Measurements from ENCODE around the gene SLC25A41. TPM values are rescaled to one million over a fixed set of nuclear protein-coding genes. Genes with fewer than 3 reads are reported as not detected.

Gene SLC25A41
- total and polyA plus RNA-seq, 2 of the 8 experiments (the other 6 are each of a cell fraction or from before 2014, with no cell fraction given): 0.50 TPM; not detected in 1

DNA sequence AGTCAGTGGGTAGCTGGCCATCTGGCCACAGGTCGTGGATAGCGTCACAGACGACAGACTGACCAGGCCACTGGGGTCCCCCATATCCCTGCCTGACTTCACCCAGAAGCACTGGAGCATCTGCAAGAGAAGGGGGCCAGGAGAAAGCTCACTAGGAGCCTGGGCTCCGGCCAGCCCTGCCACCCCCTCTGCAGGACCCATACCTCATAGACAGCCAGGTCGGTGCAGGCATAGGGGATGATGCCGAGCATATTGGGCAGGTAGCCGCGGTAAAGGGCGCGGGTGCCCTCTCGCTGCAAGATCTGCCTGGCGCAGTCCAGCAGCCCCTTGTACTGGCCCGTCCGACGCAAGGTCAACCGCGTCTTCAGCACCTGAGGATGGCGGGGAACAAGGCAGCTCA lies 6.4 kb downstream of the SLC25A41 start:
- H3K4me3 ChIP-seq (ENCODE audit: extremely low read depth in 1 of 4, insufficient read depth in 2 of 4, low read depth in 3 of 4, low read length in 4 of 4): no peak overlapping the region
- no peak overlapping the region for H4K5ac ChIP-seq (ENCODE audit: insufficient read length, low read depth, low read length)
- no peak overlapping the region for H2BK20ac ChIP-seq (ENCODE audit: low read length)
- H3K27ac ChIP-seq (ENCODE audit: low read depth, low read length): no peak overlapping the region
- no peak for FAIRE-seq
- no peak overlapping the region for H2BK12ac ChIP-seq (ENCODE audit: low read depth, low read length)
- ChIA-PET POLR2A (ENCODE audit: partially characterized antibody) (interaction anchor here (0.6 to 1.5 kb wide), 4 partner anchors 15 to 160 kb away, joined by 3 to 4 read pairs (median 3); no protein-coding TSS in a partner anchor), CTCF (ENCODE audit: partially characterized antibody) (interaction anchor here (1.2 to 1.6 kb wide), 3 partner anchors 40 to 55 kb away, joined by 3 to 7 read pairs (median 3); partner anchors contain the start of genes ALKBH7 and DENND1C)
- H3K23ac ChIP-seq (ENCODE audit: insufficient read length): no peak overlapping the region
- H3K27me3 ChIP-seq (replicated peaks in 1 of 4; ENCODE audit: control insufficient read depth in 3 of 4, extremely low read depth in 1 of 4, insufficient read depth in 3 of 4, low read length in 3 of 4): peaks cover 0 to 6% (median 0%) of the 10 kb centered on the region in 4 experiments; a peak in 2 of 7 replicates
- peaks cover 0 to 3% (median under 1%) of the 10 kb centered on the region in 4 experiments; a peak in 4 of 8 replicates for H3K36me3 ChIP-seq (ENCODE audit: control insufficient read depth in 2 of 4, insufficient read depth in 4 of 4, low read length in 3 of 4)
- H3K79me2 ChIP-seq (ENCODE audit: control insufficient read depth in 1 of 2, insufficient read depth in 2 of 2, low read length in 2 of 2): peaks cover 20% of the 10 kb centered on the region in 2 experiments
- H4K8ac ChIP-seq (ENCODE audit: extremely low read depth, insufficient read depth, low read length): no peak overlapping the region
- peaks cover 8% of the 10 kb centered on the region for H3K23me2 ChIP-seq (ENCODE audit: low read depth, low read length)
- no peak overlapping the region for H3K56ac ChIP-seq (replicated peaks; ENCODE audit: insufficient read length, low read depth, low read length)
- H3K18ac ChIP-seq (ENCODE audit: extremely low read depth, low read length): no peak overlapping the region
- 94% methylated on average over 18 of the region's 18 CpGs; no CpG with 5 or more reads in 1 of the 2 experiments for WGBS, 2 experiments (ENCODE audit: extremely low coverage in 1 of 2, insufficient coverage in 1 of 2, insufficient read length in 1 of 2, insufficient replicate concordance in 2 of 2, low coverage in 1 of 2, low lambda C conversion rate in 2 of 2, missing lambda C conversion rate in 1 of 2)
- no peak overlapping the region for H2BK5ac ChIP-seq (ENCODE audit: low read depth, low read length)
- no peak overlapping the region for H3K14ac ChIP-seq (ENCODE audit: insufficient read length)
- no peak overlapping the region for H2BK15ac ChIP-seq (ENCODE audit: low read length)
- no peak overlapping the region for H3K9ac ChIP-seq (replicated peaks in 1 of 4; ENCODE audit: extremely low read depth in 1 of 4, low read depth in 3 of 4, low read length in 3 of 4)
- H4K20me1 ChIP-seq (replicated peaks in 1 of 2; ENCODE audit: control insufficient read depth in 1 of 2, insufficient read depth in 2 of 2, low read length in 2 of 2): peaks cover 19 to 20% of the 10 kb centered on the region in 2 experiments
- H3K4me2 ChIP-seq (ENCODE audit: insufficient read depth in 1 of 2, low read depth in 2 of 2, low read length in 2 of 2): no peak overlapping the region
- no peaks in the 10 kb centered on the region; the same call in 1 of the 2 replicates for H3K79me1 ChIP-seq (ENCODE audit: low read depth, low read length)
- H2BK120ac ChIP-seq (replicated peaks; ENCODE audit: low read depth, low read length): no peak overlapping the region
- peaks cover 0 to 5% of the 10 kb centered on the region in 2 experiments; a peak in 2 of 4 replicates for H3K9me3 ChIP-seq (ENCODE audit: insufficient read depth in 2 of 2, low read depth in 1 of 2, low read length in 1 of 2)
- peaks cover 0 to 4% (median 0%) of the 10 kb centered on the region in 4 experiments; a peak in 2 of 7 replicates for H3K4me1 ChIP-seq (replicated peaks in 1 of 4; ENCODE audit: control insufficient read depth in 3 of 4, insufficient read depth in 4 of 4, low read length in 3 of 4)
- H3K4ac ChIP-seq (replicated peaks; ENCODE audit: insufficient read length, low read depth, low read length): no peak overlapping the region
- H4K91ac ChIP-seq (replicated peaks; ENCODE audit: insufficient read length, low read length): no peak overlapping the region
- H2AK5ac ChIP-seq (ENCODE audit: low read depth, low read length): no peak overlapping the region
- DNase-seq (ENCODE audit: low read depth in 1 of 2, low spot score in 2 of 2): no peak
- H2AFZ ChIP-seq (ENCODE audit: low read length): no peak overlapping the region
- TF ChIP-seq EZH2 (IDR thresholded peaks at IDR 0.05; ENCODE audit: low read depth, low read length, severe bottlenecking): no peak
- no peak for TF ChIP-seq CTBP2 (IDR thresholded peaks at IDR 0.05; ENCODE audit: borderline replicate concordance, insufficient read depth, insufficient read length, low read length)
- no peak for TF ChIP-seq TEAD4 (IDR thresholded peaks at IDR 0.05; ENCODE audit: low read depth, low read length)
- no peak for TF ChIP-seq KDM1A (IDR thresholded peaks at IDR 0.05; ENCODE audit: borderline replicate concordance, low read length)
- no peak for TF ChIP-seq RAD21 (IDR thresholded peaks at IDR 0.05 in 1 of 2, conservative IDR thresholded peaks at IDR 0.05 in 1 of 2; ENCODE audit: low read depth in 2 of 2, low read length in 2 of 2)
- no peak for TF ChIP-seq SRF (IDR thresholded peaks at IDR 0.05; ENCODE audit: low read depth, low read length)
- no peak for TF ChIP-seq RXRA (IDR thresholded peaks at IDR 0.05; ENCODE audit: insufficient read depth, low read depth, low read length)
- TF ChIP-seq TAF7 (optimal IDR thresholded peaks at IDR 0.05; ENCODE audit: borderline replicate concordance, low read depth, low read length): no peak
- TF ChIP-seq CEBPB (IDR thresholded peaks at IDR 0.05; ENCODE audit: low read depth, low read length): no peak
- no peak for TF ChIP-seq PHF8 (conservative IDR thresholded peaks at IDR 0.05; ENCODE audit: low read depth, low read length)
- no peak for TF ChIP-seq FOSL1 (IDR thresholded peaks at IDR 0.05; ENCODE audit: insufficient read depth, low read depth, low read length)
- TF ChIP-seq GTF2F1 (IDR thresholded peaks at IDR 0.05; ENCODE audit: borderline replicate concordance, low read depth, low read length): no peak
- no peak for TF ChIP-seq SAP30 (IDR thresholded peaks at IDR 0.05; ENCODE audit: insufficient read depth, insufficient replicate concordance, low read length)

Measured in H1 (cell line).